PC-3 (cell line): ENCODE data around the gene TNRC6B. TPM values are rescaled to one million over a fixed set of nuclear protein-coding genes. Genes with fewer than 3 reads are reported as not detected.

ENCODE experiments used
- ATAC-seq: fragments of 200-7000 bp; cut with Tn5 transposase; 2 replicates; pipeline ENCODE4 v1.9.1; 2020; ENCODE audit warnings: mild to moderate bottlenecking, moderate library complexity
- BruUV-seq: library from RNA; stranded (reverse); fragments of 400-500 nt; replicated peaks from 2 replicates; lab custom pipeline; 2021; lab: Mats Ljungman, UMichigan
- CTCF ChIA-PET: fragments of 300-600 bp; sonication (Branson Sonifier 250); formaldehyde crosslinking; loops from one replicate; lab custom pipeline; 2022; ENCODE audit warnings: antibody characterized with exemption; lab: Charles Lee
- POLR2A ChIA-PET: fragments of 300-600 bp; sonication (Branson Sonifier 250); formaldehyde crosslinking; loops from one replicate; lab custom pipeline; 2022; ENCODE audit warnings: antibody characterized with exemption; ENCODE audit not compliant: unreplicated experiment; lab: Charles Lee
- DNase-seq: peaks from one replicate; pipeline ENCODE4 v3.0.0-alpha.2; 2015
- H2AFZ ChIP-seq: fragments of 300-600 bp; sonication (generic); 2 replicates; pipeline ENCODE4 v1.6.0; 2016; ENCODE audit warnings: antibody characterized with exemption, low read length
- H3F3A ChIP-seq: fragments of 300-600 bp; sonication (generic); one replicate; pipeline ENCODE4 v1.6.0; 2017; ENCODE audit warnings: antibody characterized with exemption, low read length, control low read depth, mild to moderate bottlenecking; ENCODE audit not compliant: unreplicated experiment
- H3K27ac ChIP-seq: fragments of 300-600 bp; sonication (generic); 2 replicates; pipeline ENCODE4 v1.5.1; 2016; ENCODE audit warnings: mild to moderate bottlenecking, low read length
- H3K27me3 ChIP-seq: fragments of 300-600 bp; sonication (generic); 2 replicates; pipeline ENCODE4 v1.6.1; 2016; ENCODE audit warnings: low read length, mixed read lengths
- H3K36me3 ChIP-seq: fragments of 300-600 bp; sonication (generic); 2 replicates; pipeline ENCODE4 v1.6.1; 2016; ENCODE audit warnings: low read depth, mixed run types, low read length, mixed read lengths
- H3K4me1 ChIP-seq: fragments of 300-600 bp; sonication (generic); 2 replicates; pipeline ENCODE4 v1.5.1; 2016; ENCODE audit warnings: low read length; ENCODE audit not compliant: insufficient read depth
- H3K4me2 ChIP-seq: fragments of 300-600 bp; sonication (generic); 2 replicates; pipeline ENCODE4 v1.6.0; 2016; ENCODE audit warnings: low read length
- H3K4me3 ChIP-seq: fragments of 300-600 bp; sonication (generic); 2 replicates; pipeline ENCODE4 v1.5.1; 2016; ENCODE audit warnings: mild to moderate bottlenecking, low read length, mixed read lengths
- H3K79me2 ChIP-seq: fragments of 300-600 bp; sonication (generic); 2 replicates; pipeline ENCODE4 v1.6.1; 2017; ENCODE audit warnings: low read length, mixed read lengths
- H3K9ac ChIP-seq: fragments of 300-600 bp; sonication (generic); 2 replicates; pipeline ENCODE4 v1.6.0; 2016; ENCODE audit warnings: mild to moderate bottlenecking, low read length
- H3K9me2 ChIP-seq: fragments of 300-600 bp; sonication (generic); replicated peaks from 2 replicates; pipeline ENCODE4 v1.6.1; 2016; ENCODE audit warnings: mixed run types, low read length, mixed read lengths
- H3K9me3 ChIP-seq: fragments of 300-600 bp; sonication (generic); 2 replicates; pipeline ENCODE4 v1.6.1; 2016; ENCODE audit warnings: low read length, mixed read lengths
- H4K20me1 ChIP-seq: fragments of 300-600 bp; sonication (generic); 2 replicates; pipeline ENCODE4 v1.6.1; 2016; ENCODE audit warnings: low read length, mixed read lengths
- EZH2 ChIP-seq: fragments of 300-600 bp; sonication (generic); IDR thresholded peaks from one replicate; pipeline ENCODE4 v1.6.1; 2017; ENCODE audit warnings: antibody characterized with exemption, mild to moderate bottlenecking, low read length; ENCODE audit not compliant: unreplicated experiment
- EZH2phosphoT487 ChIP-seq: fragments of 300-600 bp; sonication (generic); IDR thresholded peaks from 2 replicates; pipeline ENCODE4 v1.6.1; 2018; ENCODE audit warnings: mild to moderate bottlenecking, antibody characterized with exemption, low read length, borderline replicate concordance
- intact Hi-C: fragments of 100-400 bp; cut with micrococcal nuclease; formaldehyde crosslinking; loops from 2 replicates; pipeline ENCODE4 v1.9.0; 2023
- total RNA-seq: library from RNA; depleted of rRNA; stranded (reverse); fragments of >200 nt; gene quantifications from 2 replicates; pipeline ENCODE4 v1.2.3, GENCODE V29; 2014
- TF ChIP-seq, protein P1 (sequence below): fragments of 300-600 bp; sonication (generic); conservative IDR thresholded peaks from 2 replicates; pipeline ENCODE4 v1.5.1; 2017; ENCODE audit warnings: antibody characterized with exemption, low read depth, mild to moderate bottlenecking, low read length

The TNRC6B gene
- total RNA-seq, 1 experiment from 2014 or later: 21.3 TPM

DNA sequence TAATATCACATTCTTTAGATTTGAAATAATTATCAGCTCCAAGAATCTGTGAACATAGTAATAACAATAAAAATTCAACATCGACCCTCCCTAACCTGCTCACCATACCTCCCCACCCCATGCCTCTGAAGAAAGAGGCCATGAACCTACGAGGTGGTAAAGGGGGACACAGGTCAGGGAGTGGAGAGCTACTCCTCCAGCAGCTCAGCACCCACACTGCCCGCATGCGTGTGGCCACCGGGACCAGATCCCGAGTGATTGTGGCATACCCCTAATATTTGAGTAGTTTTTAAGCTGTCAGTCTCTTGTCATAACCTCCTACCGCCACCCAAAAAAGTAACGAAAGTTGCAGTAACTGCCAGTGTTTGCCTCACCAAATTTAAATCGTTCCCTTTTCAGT lies 151.7 kb downstream of the TNRC6B start:
- Histone ChIP-seq H3K27ac (no peak overlapping the region), H3F3A (no peaks in the 10 kb centered on the region), H3K9ac (no peak overlapping the region), H3K4me2 (no peak overlapping the region), H3K4me3 (no peak overlapping the region), H3K27me3 (no peaks in the 10 kb centered on the region), H3K79me2 (no peaks in the 10 kb centered on the region), H3K36me3 (no peaks in the 10 kb centered on the region), H3K4me1 (no peaks in the 10 kb centered on the region; the same call in 1 of the 2 replicates), H3K9me3 (no peaks in the 10 kb centered on the region), H4K20me1 (no peaks in the 10 kb centered on the region), H3K9me2 (no peaks in the 10 kb centered on the region), H2AFZ (no peak overlapping the region)
- BruUV-seq: no TSS peak
- POLR2A ChIA-PET: no interaction called here
- no peak for DNase-seq
- TF ChIP-seq EZH2 (no peak), EZH2phosphoT487 (no peak)
- TF ChIP-seq, protein P1, sequence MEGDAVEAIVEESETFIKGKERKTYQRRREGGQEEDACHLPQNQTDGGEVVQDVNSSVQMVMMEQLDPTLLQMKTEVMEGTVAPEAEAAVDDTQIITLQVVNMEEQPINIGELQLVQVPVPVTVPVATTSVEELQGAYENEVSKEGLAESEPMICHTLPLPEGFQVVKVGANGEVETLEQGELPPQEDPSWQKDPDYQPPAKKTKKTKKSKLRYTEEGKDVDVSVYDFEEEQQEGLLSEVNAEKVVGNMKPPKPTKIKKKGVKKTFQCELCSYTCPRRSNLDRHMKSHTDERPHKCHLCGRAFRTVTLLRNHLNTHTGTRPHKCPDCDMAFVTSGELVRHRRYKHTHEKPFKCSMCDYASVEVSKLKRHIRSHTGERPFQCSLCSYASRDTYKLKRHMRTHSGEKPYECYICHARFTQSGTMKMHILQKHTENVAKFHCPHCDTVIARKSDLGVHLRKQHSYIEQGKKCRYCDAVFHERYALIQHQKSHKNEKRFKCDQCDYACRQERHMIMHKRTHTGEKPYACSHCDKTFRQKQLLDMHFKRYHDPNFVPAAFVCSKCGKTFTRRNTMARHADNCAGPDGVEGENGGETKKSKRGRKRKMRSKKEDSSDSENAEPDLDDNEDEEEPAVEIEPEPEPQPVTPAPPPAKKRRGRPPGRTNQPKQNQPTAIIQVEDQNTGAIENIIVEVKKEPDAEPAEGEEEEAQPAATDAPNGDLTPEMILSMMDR: no peak
- intact Hi-C loops: no loop called here
- CTCF ChIA-PET: no interaction called here
- ATAC-seq: no peak

DNA sequence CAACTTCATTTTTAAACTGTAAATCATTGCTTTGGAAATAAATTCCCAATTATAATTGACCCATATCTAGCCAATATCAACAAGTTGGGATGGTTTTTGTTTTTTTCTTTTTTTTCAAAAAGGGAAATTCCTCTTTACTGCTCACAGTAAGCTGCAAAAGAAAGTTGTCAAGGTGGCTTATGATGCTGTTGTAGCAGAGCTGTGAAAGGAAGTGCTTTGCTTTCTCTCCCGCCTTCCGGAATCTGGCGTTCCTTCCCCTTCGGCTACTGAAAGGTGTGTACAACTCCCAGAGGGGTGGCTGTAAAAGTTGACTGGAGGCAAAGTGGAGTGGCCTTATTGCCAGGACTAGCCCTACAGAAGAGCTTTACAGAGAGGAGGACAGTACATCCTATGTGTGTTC lies 152.4 kb downstream of the TNRC6B start:
- H3K4me1 ChIP-seq: no peaks in the 10 kb centered on the region; the same call in 1 of the 2 replicates
- H3K79me2 ChIP-seq: no peaks in the 10 kb centered on the region
- H2AFZ ChIP-seq: no peak overlapping the region
- ChIA-PET POLR2A (no interaction called here), CTCF (no interaction called here)
- no peak for ATAC-seq
- intact Hi-C loops: no loop called here
- H3K4me3 ChIP-seq: no peak overlapping the region
- H3K27me3 ChIP-seq: no peaks in the 10 kb centered on the region
- H3K9me3 ChIP-seq: no peaks in the 10 kb centered on the region
- no peak overlapping the region for H3K9ac ChIP-seq
- no peaks in the 10 kb centered on the region for H4K20me1 ChIP-seq
- no peaks in the 10 kb centered on the region for H3F3A ChIP-seq
- H3K36me3 ChIP-seq: no peaks in the 10 kb centered on the region
- DNase-seq: no peak
- TF ChIP-seq EZH2phosphoT487 (no peak), EZH2 (no peak)
- TF ChIP-seq, protein P1: no peak
- no TSS peak for BruUV-seq
- H3K4me2 ChIP-seq: no peak overlapping the region
- H3K9me2 ChIP-seq: no peaks in the 10 kb centered on the region
- no peak overlapping the region for H3K27ac ChIP-seq

DNA sequence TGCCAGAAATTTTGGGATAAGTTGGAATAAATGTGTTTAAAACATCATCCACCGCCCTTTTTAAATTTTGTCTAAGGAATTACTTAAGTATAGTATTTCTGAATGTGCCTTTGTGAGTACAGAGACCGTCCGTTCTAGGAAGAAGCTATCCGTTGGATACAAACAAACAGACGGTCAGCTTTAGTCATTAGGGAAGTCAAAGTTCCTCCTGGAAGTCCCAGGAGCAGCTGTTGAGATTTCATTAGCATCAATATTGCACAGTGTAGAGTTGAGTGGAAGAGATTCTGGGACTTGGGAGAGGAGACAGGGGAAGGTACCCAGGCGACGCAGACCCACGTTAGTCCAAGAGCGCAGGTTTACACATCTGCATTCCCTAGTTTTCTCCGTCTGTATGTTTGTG lies 152.9 kb downstream of the TNRC6B start:
- Histone ChIP-seq H3K79me2 (no peaks in the 10 kb centered on the region), H3K9me3 (no peaks in the 10 kb centered on the region), H3K27me3 (no peaks in the 10 kb centered on the region), H3K4me3 (no peak overlapping the region), H3K9ac (no peak overlapping the region), H4K20me1 (no peaks in the 10 kb centered on the region), H3K36me3 (no peaks in the 10 kb centered on the region), H2AFZ (no peak overlapping the region), H3K9me2 (no peaks in the 10 kb centered on the region), H3K4me2 (no peak overlapping the region), H3K27ac (no peak overlapping the region), H3K4me1 (no peaks in the 10 kb centered on the region; the same call in 1 of the 2 replicates), H3F3A (no peaks in the 10 kb centered on the region)
- POLR2A ChIA-PET: no interaction called here
- BruUV-seq: no TSS peak
- intact Hi-C loops: no loop called here
- DNase-seq (no peak), ATAC-seq (no peak)
- CTCF ChIA-PET: no interaction called here
- TF ChIP-seq, protein P1: no peak
- TF ChIP-seq EZH2 (no peak), EZH2phosphoT487 (no peak)
